ENCODE measurements around the gene PTCD3.

GRCh38 chr2:86056590-86057331 lies 49.3 kb upstream of the PTCD3 start:
- TF ChIP-seq CTCF (IDR thresholded peaks at IDR 0.05), result no peak
- no peak for TF ChIP-seq REST (IDR thresholded peaks at IDR 0.05; ENCODE audit: insufficient read depth in 1 of 2, low read depth in 2 of 2, low read length in 1 of 2)
- no peak for TF ChIP-seq POLR2AphosphoS5 (IDR thresholded peaks at IDR 0.05; ENCODE audit: low read depth, low read length)
- no peak for TF ChIP-seq TCF7L2 (IDR thresholded peaks at IDR 0.05; ENCODE audit: low read depth, low read length)
- TF ChIP-seq SIN3A (IDR thresholded peaks at IDR 0.05; ENCODE audit: borderline replicate concordance, insufficient read depth, low read depth, low read length), result no peak
